A673 (cell line): Measurements from ENCODE around the gene EMB. TPM values are rescaled to one million over a fixed set of nuclear protein-coding genes. Genes with fewer than 3 reads are reported as not detected.
"Not testable (repeated sequence)": the region's sequence is repeated elsewhere in the genome, so short reads cannot be mapped to it uniquely, and the experiment has no call there.

Experiments
- BruUV-seq: library from RNA; stranded (reverse); fragments of 400-500 nt; replicated peaks from 2 replicates; lab custom pipeline; 2021; lab: Mats Ljungman, UMichigan
- CTCF ChIA-PET: fragments of 300-600 bp; sonication (Branson Sonifier 250); formaldehyde crosslinking; loops from one replicate; lab custom pipeline; 2022; ENCODE audit warnings: antibody characterized with exemption; lab: Charles Lee
- POLR2A ChIA-PET: fragments of 300-600 bp; sonication (Branson Sonifier 250); formaldehyde crosslinking; loops from one replicate; lab custom pipeline; 2022; ENCODE audit warnings: antibody characterized with exemption; ENCODE audit not compliant: low non-redundant PET; lab: Charles Lee
- DNase-seq: peaks from one replicate; pipeline ENCODE4 v3.0.0-alpha.2; 2015; ENCODE audit warnings: low spot score
- H3K27ac ChIP-seq: fragments of 200-600 bp; sonication (generic); 2 replicates; pipeline ENCODE4 v1.5.1; 2016; ENCODE audit warnings: mixed run types, low read depth, mild to moderate bottlenecking, mixed read lengths, antibody characterized with exemption, low read length; ENCODE audit not compliant: poor library complexity, severe bottlenecking
- H3K27me3 ChIP-seq: fragments of 200-600 bp; sonication (generic); replicated peaks from 2 replicates; pipeline ENCODE4 v1.6.1; 2017; ENCODE audit warnings: mixed run types, low read depth, mild to moderate bottlenecking, mixed read lengths, antibody characterized with exemption, low read length; ENCODE audit not compliant: insufficient read depth, poor library complexity
- H3K36me3 ChIP-seq: fragments of 200-600 bp; sonication (generic); 2 replicates; pipeline ENCODE4 v1.6.1; 2016; ENCODE audit warnings: mixed run types, mild to moderate bottlenecking, mixed read lengths, antibody characterized with exemption, low read length; ENCODE audit not compliant: insufficient read depth, poor library complexity, severe bottlenecking
- H3K4me1 ChIP-seq: fragments of 200-600 bp; sonication (generic); 2 replicates; pipeline ENCODE4 v1.6.1; 2017; ENCODE audit warnings: mixed run types, mild to moderate bottlenecking, mixed read lengths, antibody characterized with exemption, low read length; ENCODE audit not compliant: insufficient read depth, poor library complexity, severe bottlenecking
- H3K4me3 ChIP-seq: fragments of 200-600 bp; sonication (generic); 2 replicates; pipeline ENCODE4 v1.5.1; 2016; ENCODE audit warnings: low read depth, mixed run types, mild to moderate bottlenecking, mixed read lengths, low read length; ENCODE audit not compliant: poor library complexity, severe bottlenecking
- H3K9me3 ChIP-seq: fragments of 200-600 bp; sonication (generic); 2 replicates; pipeline ENCODE4 v1.6.1; 2016; ENCODE audit warnings: mixed run types, low read depth, mild to moderate bottlenecking, mixed read lengths, antibody characterized with exemption, low read length; ENCODE audit not compliant: poor library complexity, severe bottlenecking
- EZH2 ChIP-seq: fragments of 200-600 bp; sonication (generic); IDR thresholded peaks from 2 replicates; pipeline ENCODE4 v1.6.1; 2017; ENCODE audit warnings: borderline replicate concordance, low read depth, mild to moderate bottlenecking, mixed read lengths, antibody characterized with exemption, low read length; ENCODE audit not compliant: poor library complexity, severe bottlenecking
- intact Hi-C: fragments of 100-400 bp; cut with micrococcal nuclease; formaldehyde crosslinking; loops from one replicate; pipeline ENCODE4 v1.10.0; 2022; ENCODE audit not compliant: unreplicated experiment
- total RNA-seq: library from RNA; stranded (reverse); gene quantifications from 2 replicates; pipeline ENCODE4 v1.2.3, GENCODE V29; 2021
- TF ChIP-seq, protein P1 (sequence below): fragments of 300-800, 200-600 bp; sonication (generic); conservative IDR thresholded peaks from 2 replicates; pipeline ENCODE4 v1.5.1; 2017; ENCODE audit warnings: low read depth, mild to moderate bottlenecking, antibody characterized with exemption, low read length, moderate library complexity, mixed read lengths

EMB gene
- total RNA-seq, 1 experiment from 2014 or later, result 21.8 TPM

GRCh38 chr5:50463726-50464125 lies 22.6 kb upstream of the EMB start:
- no peaks in the 10 kb centered on the region for H3K36me3 ChIP-seq
- no TSS peak for BruUV-seq
- H3K27me3 ChIP-seq, result no peaks in the 10 kb centered on the region
- ChIA-PET CTCF (no interaction called here), POLR2A (no interaction called here)
- no peak overlapping the region for H3K27ac ChIP-seq
- H3K4me1 ChIP-seq, result no peaks in the 10 kb centered on the region
- DNase-seq, result no peak
- intact Hi-C loops, result no loop called here
- TF ChIP-seq EZH2, result no peak
- TF ChIP-seq, protein P1, sequence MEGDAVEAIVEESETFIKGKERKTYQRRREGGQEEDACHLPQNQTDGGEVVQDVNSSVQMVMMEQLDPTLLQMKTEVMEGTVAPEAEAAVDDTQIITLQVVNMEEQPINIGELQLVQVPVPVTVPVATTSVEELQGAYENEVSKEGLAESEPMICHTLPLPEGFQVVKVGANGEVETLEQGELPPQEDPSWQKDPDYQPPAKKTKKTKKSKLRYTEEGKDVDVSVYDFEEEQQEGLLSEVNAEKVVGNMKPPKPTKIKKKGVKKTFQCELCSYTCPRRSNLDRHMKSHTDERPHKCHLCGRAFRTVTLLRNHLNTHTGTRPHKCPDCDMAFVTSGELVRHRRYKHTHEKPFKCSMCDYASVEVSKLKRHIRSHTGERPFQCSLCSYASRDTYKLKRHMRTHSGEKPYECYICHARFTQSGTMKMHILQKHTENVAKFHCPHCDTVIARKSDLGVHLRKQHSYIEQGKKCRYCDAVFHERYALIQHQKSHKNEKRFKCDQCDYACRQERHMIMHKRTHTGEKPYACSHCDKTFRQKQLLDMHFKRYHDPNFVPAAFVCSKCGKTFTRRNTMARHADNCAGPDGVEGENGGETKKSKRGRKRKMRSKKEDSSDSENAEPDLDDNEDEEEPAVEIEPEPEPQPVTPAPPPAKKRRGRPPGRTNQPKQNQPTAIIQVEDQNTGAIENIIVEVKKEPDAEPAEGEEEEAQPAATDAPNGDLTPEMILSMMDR, result no peak
- no peaks in the 10 kb centered on the region for H3K9me3 ChIP-seq
- H3K4me3 ChIP-seq, result no peak overlapping the region

DNA sequence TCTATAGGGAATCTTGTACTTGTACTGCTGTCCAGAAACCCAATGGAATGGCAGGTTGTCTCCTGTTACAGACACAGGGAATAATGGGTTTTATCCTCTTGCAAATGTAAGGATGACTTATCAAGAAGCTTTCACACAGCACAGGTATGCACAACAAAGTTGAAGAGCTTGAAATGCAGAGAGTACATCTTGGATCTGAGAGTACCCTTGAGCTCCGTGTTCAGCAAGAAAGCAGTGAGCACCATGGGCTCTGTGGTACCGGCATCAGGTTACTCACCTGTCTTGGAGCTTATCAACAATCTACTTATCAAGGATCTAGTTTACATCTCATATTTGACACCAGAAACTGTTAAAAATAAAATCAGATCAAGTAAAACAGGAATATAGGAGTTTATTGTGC lies 22.0 kb upstream of the EMB start:
- no TSS peak for BruUV-seq
- Histone ChIP-seq H3K36me3 (no peaks in the 10 kb centered on the region), H3K27me3 (no peaks in the 10 kb centered on the region), H3K27ac (no peak overlapping the region), H3K4me1 (no peaks in the 10 kb centered on the region), H3K9me3 (no peaks in the 10 kb centered on the region), H3K4me3 (no peak overlapping the region)
- DNase-seq, result no peak
- intact Hi-C loops, result no loop called here
- TF ChIP-seq, protein P1, result no peak
- no peak for TF ChIP-seq EZH2
- ChIA-PET POLR2A (no interaction called here), CTCF (no interaction called here)

DNA sequence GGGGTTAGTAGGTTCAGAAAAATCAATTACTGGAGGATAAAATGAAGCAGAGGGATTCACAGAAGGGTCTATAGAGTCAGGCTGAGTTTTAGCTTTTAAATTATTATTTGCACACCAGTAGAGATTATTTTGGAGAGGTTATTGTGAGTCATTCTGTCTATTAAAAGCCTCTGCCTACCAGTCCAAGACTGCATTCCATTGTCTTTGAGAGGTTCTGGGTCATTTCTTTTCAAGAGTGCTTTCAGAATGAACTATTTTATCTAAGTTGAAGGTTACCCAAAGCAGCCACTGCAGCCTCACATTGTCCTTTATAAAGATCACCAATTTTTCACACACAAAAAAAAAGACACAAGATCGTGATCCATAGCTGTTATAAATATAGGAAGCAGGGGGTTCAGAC lies 21.5 kb upstream of the EMB start:
- intact Hi-C loops, H3K27ac ChIP-seq, H3K27me3 ChIP-seq, H3K4me1 ChIP-seq, CTCF ChIA-PET, DNase-seq, H3K4me3 ChIP-seq, BruUV-seq, H3K9me3 ChIP-seq, POLR2A ChIA-PET, H3K36me3 ChIP-seq: not testable (repeated sequence)

DNA sequence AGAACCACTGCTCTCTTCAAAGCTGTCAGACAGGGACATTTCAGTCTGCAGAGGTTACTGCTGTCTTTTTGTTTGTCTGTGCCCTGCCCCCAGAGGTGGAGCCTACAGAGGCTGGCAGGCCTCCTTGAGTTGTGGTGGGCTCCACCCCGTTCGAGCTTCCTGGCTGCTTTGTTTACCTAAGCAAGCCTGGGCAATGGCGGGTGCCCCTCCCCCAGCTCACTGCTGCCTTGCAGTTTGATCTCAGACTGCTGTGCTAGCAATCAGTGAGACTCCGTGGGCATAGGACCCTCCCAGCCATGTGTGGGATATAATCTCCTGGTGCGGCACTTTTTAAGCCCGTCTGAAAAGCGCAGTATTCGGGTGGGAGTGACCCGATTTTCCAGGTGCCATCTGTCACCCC lies 17.3 kb upstream of the EMB start:
- DNase-seq, H3K4me3 ChIP-seq, POLR2A ChIA-PET, H3K27me3 ChIP-seq, H3K4me1 ChIP-seq, BruUV-seq, intact Hi-C loops, H3K27ac ChIP-seq, H3K36me3 ChIP-seq, CTCF ChIA-PET, H3K9me3 ChIP-seq: not testable (repeated sequence)

GRCh38 chr5:50449241-50449640 lies 8.2 kb upstream of the EMB start:
- intact Hi-C loops, H3K9me3 ChIP-seq, BruUV-seq, POLR2A ChIA-PET, H3K27ac ChIP-seq, H3K4me1 ChIP-seq, CTCF ChIA-PET, H3K36me3 ChIP-seq, H3K27me3 ChIP-seq, H3K4me3 ChIP-seq: not testable (repeated sequence)
- peak; percentile 65 for DNase-seq
